ENCODE data around the gene OLFM2. TPM values are rescaled to one million over a fixed set of nuclear protein-coding genes. Genes with fewer than 3 reads are reported as not detected.
A peak's percentile ranks its signal among the peaks of the same experiment; 100 is the strongest.

The OLFM2 gene
- total and polyA plus RNA-seq, 9 of the 15 experiments (the other 6 are each of a cell fraction or from before 2014, with no cell fraction given) = 0.10 to 0.33 (median 0.23) TPM; not detected in 4

- TF ChIP-seq ID3 (CRISPR knock-in tag; IDR thresholded peaks at IDR 0.05) = no peak
- no peak; the same call in 1 of the 2 replicates for TF ChIP-seq ID3 (tag; IDR thresholded peaks at IDR 0.05)
- no peak for TF ChIP-seq RBM39 (optimal IDR thresholded peaks at IDR 0.05; ENCODE audit: low read depth, low read length)
- no peak for TF ChIP-seq ZNF133 (CRISPR knock-in tag; IDR thresholded peaks at IDR 0.05)
- peak; percentile 57 for TF ChIP-seq ZFX (CRISPR knock-in tag; IDR thresholded peaks at IDR 0.05)
- TF ChIP-seq ZNF780A (CRISPR knock-in tag; IDR thresholded peaks at IDR 0.05) = no peak
- no peak for TF ChIP-seq CREB5 (CRISPR knock-in tag; IDR thresholded peaks at IDR 0.05)
- no peak for TF ChIP-seq ZNF511 (CRISPR knock-in tag; IDR thresholded peaks at IDR 0.05)
- TF ChIP-seq ZNF75A (CRISPR knock-in tag; IDR thresholded peaks at IDR 0.05) = no peak
- TF ChIP-seq, protein P1, sequence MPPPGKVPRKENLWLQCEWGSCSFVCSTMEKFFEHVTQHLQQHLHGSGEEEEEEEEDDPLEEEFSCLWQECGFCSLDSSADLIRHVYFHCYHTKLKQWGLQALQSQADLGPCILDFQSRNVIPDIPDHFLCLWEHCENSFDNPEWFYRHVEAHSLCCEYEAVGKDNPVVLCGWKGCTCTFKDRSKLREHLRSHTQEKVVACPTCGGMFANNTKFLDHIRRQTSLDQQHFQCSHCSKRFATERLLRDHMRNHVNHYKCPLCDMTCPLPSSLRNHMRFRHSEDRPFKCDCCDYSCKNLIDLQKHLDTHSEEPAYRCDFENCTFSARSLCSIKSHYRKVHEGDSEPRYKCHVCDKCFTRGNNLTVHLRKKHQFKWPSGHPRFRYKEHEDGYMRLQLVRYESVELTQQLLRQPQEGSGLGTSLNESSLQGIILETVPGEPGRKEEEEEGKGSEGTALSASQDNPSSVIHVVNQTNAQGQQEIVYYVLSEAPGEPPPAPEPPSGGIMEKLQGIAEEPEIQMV (tag; conservative IDR thresholded peaks at IDR 0.05; ENCODE audit: low read depth) = no peak
- TF ChIP-seq ZNF143 (CRISPR knock-in tag; IDR thresholded peaks at IDR 0.05) = no peak
- peak; percentile 57; the same call in 1 of the 2 replicates for TF ChIP-seq SMARCE1 (IDR thresholded peaks at IDR 0.05)
- TF ChIP-seq TAF7 (tag; IDR thresholded peaks at IDR 0.05) = no peak
- TF ChIP-seq SMAD3 (CRISPR knock-in tag; conservative IDR thresholded peaks at IDR 0.05) = no peak
- TF ChIP-seq ZNF165 (CRISPR knock-in tag; IDR thresholded peaks at IDR 0.05; ENCODE audit: borderline replicate concordance) = no peak
- TF ChIP-seq POLR2H (tag; IDR thresholded peaks at IDR 0.05; ENCODE audit: low read depth) = no peak
- TF ChIP-seq ZNF583 (CRISPR knock-in tag; IDR thresholded peaks at IDR 0.05) = no peak
- TF ChIP-seq CBX3 (IDR thresholded peaks at IDR 0.05; ENCODE audit: borderline replicate concordance in 1 of 2, low read length in 2 of 2) = no peak; a peak in 1 of 3 replicates
- peak; percentile 64 for TF ChIP-seq CHD4 (IDR thresholded peaks at IDR 0.05; ENCODE audit: insufficient read depth, insufficient replicate concordance, low read depth, low read length, poor library complexity, severe bottlenecking)
- peak; percentile 99 for TF ChIP-seq SMAD4 (CRISPR knock-in tag; conservative IDR thresholded peaks at IDR 0.05)
- TF ChIP-seq, protein P2, sequence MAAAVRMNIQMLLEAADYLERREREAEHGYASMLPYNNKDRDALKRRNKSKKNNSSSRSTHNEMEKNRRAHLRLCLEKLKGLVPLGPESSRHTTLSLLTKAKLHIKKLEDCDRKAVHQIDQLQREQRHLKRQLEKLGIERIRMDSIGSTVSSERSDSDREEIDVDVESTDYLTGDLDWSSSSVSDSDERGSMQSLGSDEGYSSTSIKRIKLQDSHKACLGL (CRISPR knock-in tag; IDR thresholded peaks at IDR 0.05; ENCODE audit: borderline replicate concordance, poor library complexity, severe bottlenecking) = no peak
- no peak for TF ChIP-seq ZNF395 (CRISPR knock-in tag; IDR thresholded peaks at IDR 0.05)
Measured at GRCh38 chr19:9914315-9915207, 21.8 kb downstream of the OLFM2 start (continued).
